H9 (cell line): Measurements from ENCODE around the gene EPN1. TPM values are rescaled to one million over a fixed set of nuclear protein-coding genes. Genes with fewer than 3 reads are reported as not detected.

ENCODE experiments used
- DNase-seq: peaks from one replicate; pipeline ENCODE4 v3.0.0-alpha.2; 2017
- H2AFZ ChIP-seq: one replicate; pipeline ENCODE4 v1.6.1; 2013; ENCODE audit warnings: mild to moderate bottlenecking, low read length, control low read depth, moderate library complexity
- H2AK5ac ChIP-seq: 2 replicates; pipeline ENCODE4 v1.6.1; 2013; ENCODE audit warnings: low read length, control low read depth, mixed read lengths; ENCODE audit not compliant: insufficient read length
- H2BK120ac ChIP-seq: one replicate; pipeline ENCODE4 v1.6.1; 2013; ENCODE audit warnings: low read depth, mild to moderate bottlenecking, low read length, control low read depth, inconsistent platforms; ENCODE audit not compliant: poor library complexity, severe bottlenecking
- H2BK12ac ChIP-seq: 2 replicates; pipeline ENCODE4 v1.6.1; 2013; ENCODE audit warnings: low read length, control low read depth, mixed read lengths, low read depth; ENCODE audit not compliant: insufficient read length
- H2BK15ac ChIP-seq: 2 replicates; pipeline ENCODE4 v1.6.1; 2013; ENCODE audit warnings: low read depth, low read length, control low read depth
- H2BK20ac ChIP-seq: one replicate; pipeline ENCODE4 v1.6.1; 2013; ENCODE audit warnings: low read depth, mild to moderate bottlenecking, low read length, control low read depth, inconsistent platforms; ENCODE audit not compliant: poor library complexity, severe bottlenecking
- H2BK5ac ChIP-seq: 2 replicates; pipeline ENCODE4 v1.6.1; 2013; ENCODE audit warnings: low read length, control low read depth, mixed read lengths; ENCODE audit not compliant: insufficient read length
- H3K14ac ChIP-seq: 2 replicates; pipeline ENCODE4 v1.6.1; 2013; ENCODE audit warnings: low read length, control low read depth; ENCODE audit not compliant: insufficient read depth
- H3K18ac ChIP-seq: 2 replicates; pipeline ENCODE4 v1.6.1; 2013; ENCODE audit warnings: low read depth, mild to moderate bottlenecking, mixed read lengths, low read length, control low read depth; ENCODE audit not compliant: insufficient read length
- H3K23ac ChIP-seq: 2 replicates; pipeline ENCODE4 v1.6.1; 2013; ENCODE audit warnings: low read length, control low read depth, mixed read lengths, low read depth; ENCODE audit not compliant: insufficient read length
- H3K23me2 ChIP-seq: 2 replicates; pipeline ENCODE4 v1.6.1; 2013; ENCODE audit warnings: low read depth, mild to moderate bottlenecking, mixed read lengths, low read length, control low read depth; ENCODE audit not compliant: insufficient read length, poor library complexity, severe bottlenecking
- H3K27ac ChIP-seq: 2 replicates; pipeline ENCODE4 v1.5.1; 2013; ENCODE audit warnings: low read length, control low read depth, mixed read lengths, low read depth; ENCODE audit not compliant: insufficient read length
- H3K27me3 ChIP-seq: 2 replicates; pipeline ENCODE4 v1.6.1; 2013; ENCODE audit warnings: low read length, control low read depth, inconsistent platforms; ENCODE audit not compliant: insufficient read depth
- H3K4ac ChIP-seq: 2 replicates; pipeline ENCODE4 v1.6.1; 2013; ENCODE audit warnings: low read depth, mild to moderate bottlenecking, control low read depth, inconsistent platforms, low read length, moderate library complexity
- H3K4me1 ChIP-seq: 2 replicates; pipeline ENCODE4 v1.6.1; 2013; ENCODE audit warnings: low read length, control low read depth, inconsistent platforms; ENCODE audit not compliant: insufficient read depth
- H3K4me2 ChIP-seq: 2 replicates; pipeline ENCODE4 v1.6.1; 2013; ENCODE audit warnings: low read length, control low read depth, mixed read lengths; ENCODE audit not compliant: insufficient read length, insufficient read depth
- H3K56ac ChIP-seq: 2 replicates; pipeline ENCODE4 v1.6.1; 2013; ENCODE audit warnings: low read depth, mild to moderate bottlenecking, mixed read lengths, low read length, control low read depth; ENCODE audit not compliant: insufficient read length
- H3K79me1 ChIP-seq: 2 replicates; pipeline ENCODE4 v1.6.1; 2013; ENCODE audit warnings: low read depth, mild to moderate bottlenecking, moderate library complexity, low read length, control low read depth, inconsistent platforms; ENCODE audit not compliant: insufficient read depth, poor library complexity, severe bottlenecking
- H3K79me2 ChIP-seq: 2 replicates; pipeline ENCODE4 v1.6.1; 2013; ENCODE audit warnings: low read length, control low read depth, inconsistent platforms; ENCODE audit not compliant: insufficient read depth
- H3K9ac ChIP-seq: 2 replicates; pipeline ENCODE4 v1.6.1; 2013; ENCODE audit warnings: low read length, control low read depth, mixed read lengths; ENCODE audit not compliant: insufficient read length; ENCODE audit errors: extremely low read depth
- H3K9me3 ChIP-seq: one replicate; pipeline ENCODE4 v1.6.1; 2013; ENCODE audit warnings: low read depth, low read length, inconsistent platforms; ENCODE audit not compliant: control insufficient read depth
- H3T11ph ChIP-seq: one replicate; pipeline ENCODE4 v1.6.1; 2013; ENCODE audit warnings: mild to moderate bottlenecking, low read length, control low read depth, inconsistent platforms
- H4K20me1 ChIP-seq: one replicate; pipeline ENCODE4 v1.6.1; 2013; ENCODE audit not compliant: control insufficient read depth, insufficient read length, insufficient read depth
- H4K5ac ChIP-seq: 2 replicates; pipeline ENCODE4 v1.6.1; 2013; ENCODE audit warnings: low read depth, mild to moderate bottlenecking, mixed read lengths, low read length, control low read depth; ENCODE audit not compliant: insufficient read length
- H4K8ac ChIP-seq: replicated peaks from 2 replicates; pipeline ENCODE4 v1.6.1; 2013; ENCODE audit warnings: low read length, control low read depth, mixed read lengths, low read depth; ENCODE audit not compliant: insufficient read length
- H4K91ac ChIP-seq: 2 replicates; pipeline ENCODE4 v1.6.1; 2013; ENCODE audit warnings: low read depth, mild to moderate bottlenecking, moderate library complexity, mixed read lengths, low read length, control low read depth; ENCODE audit not compliant: insufficient read length
- H3K27ac Mint-ChIP-seq, 3 experiments: 2 replicates in 2 of 3; 3 replicates in 1 of 3; pipeline ENCODE4 v1.8.0; 2020 to 2021; ENCODE audit warnings: mixed read lengths in 3 of 3, mild to moderate bottlenecking in 1 of 3, moderate library complexity in 1 of 3
- H3K27me3 Mint-ChIP-seq: 2 replicates; pipeline ENCODE4 v1.8.0; 2021; ENCODE audit warnings: low read depth, mild to moderate bottlenecking, moderate library complexity, mixed read lengths
- H3K36me3 Mint-ChIP-seq, 3 experiments: 2 replicates in 2 of 3; 3 replicates in 1 of 3; pipeline ENCODE4 v1.8.0; 2020 to 2021; ENCODE audit warnings: low read depth in 3 of 3, mixed read lengths in 3 of 3; ENCODE audit not compliant: insufficient read depth in 1 of 3
- H3K4me1 Mint-ChIP-seq, 2 experiments: 2 replicates each; pipeline ENCODE4 v1.8.0; 2020; ENCODE audit warnings: mixed read lengths in 2 of 2
- H3K4me3 Mint-ChIP-seq, 2 experiments: 2 replicates in 1 of 2; 3 replicates in 1 of 2; pipeline ENCODE4 v1.8.0; 2020 to 2021; ENCODE audit warnings: mild to moderate bottlenecking in 2 of 2, mixed read lengths in 2 of 2, moderate library complexity in 1 of 2
- H3K9me3 Mint-ChIP-seq, 2 experiments: 2 replicates in 1 of 2; 3 replicates in 1 of 2; pipeline ENCODE4 v1.8.0; 2020; ENCODE audit warnings: mild to moderate bottlenecking in 2 of 2, mixed read lengths in 2 of 2, moderate library complexity in 1 of 2
- WGBS: extraction: QIAGEN DNeasy Blood & Tissue Kit; methylation state at CpG from one replicate; pipeline ENCODE4 v1.1.7; 2013; ENCODE audit warnings: missing lambda C conversion rate, low lambda C conversion rate, mixed read lengths; ENCODE audit not compliant: insufficient read length; ENCODE audit errors: extremely low coverage; 5-methylcytosine and 5-hydroxymethylcytosine counted together
- total RNA-seq: library from RNA; stranded (reverse); gene quantifications from 2 replicates; pipeline ENCODE4 v1.2.1, GENCODE V29; 2021
- TF ChIP-seq, protein P1 (sequence below): fragments of 200-600 bp; sonication (generic); conservative IDR thresholded peaks from 3 replicates; pipeline ENCODE4 v1.8.0; 2021; ENCODE audit warnings: antibody characterized with exemption, mild to moderate bottlenecking

The EPN1 gene
- total RNA-seq, 1 experiment from 2014 or later: 159 TPM

GRCh38 chr19:55674459-55674840 lies 576 bp upstream of the EPN1 start:
- Mint-ChIP-seq H3K9me3 (no peaks in the 10 kb centered on the region; a peak in 1 of 5 replicates), H3K4me3 (peak overlapping the region; percentile 94 to 98), H3K4me1 (peaks cover 41 to 48% of the 10 kb centered on the region in 2 experiments), H3K27me3 (no peaks in the 10 kb centered on the region), H3K27ac (peak overlapping the region; percentile 93 to 98 (median 96)), H3K36me3 (peaks cover 32 to 61% (median 56%) of the 10 kb centered on the region in 3 experiments)
- H2BK20ac ChIP-seq: no peak overlapping the region
- H3K79me1 ChIP-seq: peaks cover 12% of the 10 kb centered on the region
- no peaks in the 10 kb centered on the region for H3K27me3 ChIP-seq
- no peak overlapping the region for H3K27ac ChIP-seq
- no peak overlapping the region for H4K5ac ChIP-seq
- no peak overlapping the region for H4K91ac ChIP-seq
- H3T11ph ChIP-seq: no peak overlapping the region
- H3K9ac ChIP-seq: no peak overlapping the region
- no peak overlapping the region for H3K23ac ChIP-seq
- no peak overlapping the region for H2BK15ac ChIP-seq
- no peak overlapping the region for H3K18ac ChIP-seq
- H4K8ac ChIP-seq: no peak overlapping the region
- H2BK12ac ChIP-seq: no peak overlapping the region
- no peaks in the 10 kb centered on the region for H4K20me1 ChIP-seq
- H3K23me2 ChIP-seq: peaks cover 6% of the 10 kb centered on the region
- no peak overlapping the region for H3K4ac ChIP-seq
- no peak overlapping the region for H3K56ac ChIP-seq
- no CpG with 5 or more reads among the region's 17 CpGs for WGBS
- no peak overlapping the region for H2AK5ac ChIP-seq
- H3K4me1 ChIP-seq: no peaks in the 10 kb centered on the region
- H2AFZ ChIP-seq: no peak overlapping the region
- no peak overlapping the region for H3K14ac ChIP-seq
- peak overlapping the region; percentile 42 for H3K4me2 ChIP-seq
- no peaks in the 10 kb centered on the region for H3K9me3 ChIP-seq
- TF ChIP-seq, protein P1, sequence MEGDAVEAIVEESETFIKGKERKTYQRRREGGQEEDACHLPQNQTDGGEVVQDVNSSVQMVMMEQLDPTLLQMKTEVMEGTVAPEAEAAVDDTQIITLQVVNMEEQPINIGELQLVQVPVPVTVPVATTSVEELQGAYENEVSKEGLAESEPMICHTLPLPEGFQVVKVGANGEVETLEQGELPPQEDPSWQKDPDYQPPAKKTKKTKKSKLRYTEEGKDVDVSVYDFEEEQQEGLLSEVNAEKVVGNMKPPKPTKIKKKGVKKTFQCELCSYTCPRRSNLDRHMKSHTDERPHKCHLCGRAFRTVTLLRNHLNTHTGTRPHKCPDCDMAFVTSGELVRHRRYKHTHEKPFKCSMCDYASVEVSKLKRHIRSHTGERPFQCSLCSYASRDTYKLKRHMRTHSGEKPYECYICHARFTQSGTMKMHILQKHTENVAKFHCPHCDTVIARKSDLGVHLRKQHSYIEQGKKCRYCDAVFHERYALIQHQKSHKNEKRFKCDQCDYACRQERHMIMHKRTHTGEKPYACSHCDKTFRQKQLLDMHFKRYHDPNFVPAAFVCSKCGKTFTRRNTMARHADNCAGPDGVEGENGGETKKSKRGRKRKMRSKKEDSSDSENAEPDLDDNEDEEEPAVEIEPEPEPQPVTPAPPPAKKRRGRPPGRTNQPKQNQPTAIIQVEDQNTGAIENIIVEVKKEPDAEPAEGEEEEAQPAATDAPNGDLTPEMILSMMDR: no peak
- no peak for DNase-seq
- no peak overlapping the region for H2BK5ac ChIP-seq
- peaks cover 19% of the 10 kb centered on the region; the same call in 1 of the 2 replicates for H3K79me2 ChIP-seq
- no peak overlapping the region for H2BK120ac ChIP-seq
